ENCODE results near the gene CCK. TPM values are rescaled to one million over a fixed set of nuclear protein-coding genes. Genes with fewer than 3 reads are reported as not detected.
A peak's percentile ranks its signal among the peaks of the same experiment; 100 is the strongest.

The CCK gene
- total RNA-seq, 1 donor from 2014 or later: 1.1 TPM

- DNase-seq (ENCODE audit: low read depth) (no peak), FAIRE-seq (peak; percentile 40)
- H3K36me3 ChIP-seq (ENCODE audit: control insufficient read depth, insufficient read depth, low read length): no peaks in the 10 kb centered on the region
- no peaks in the 10 kb centered on the region for H3K27me3 ChIP-seq (ENCODE audit: control insufficient read depth, insufficient read depth, low read length)
- TF ChIP-seq, protein P1, sequence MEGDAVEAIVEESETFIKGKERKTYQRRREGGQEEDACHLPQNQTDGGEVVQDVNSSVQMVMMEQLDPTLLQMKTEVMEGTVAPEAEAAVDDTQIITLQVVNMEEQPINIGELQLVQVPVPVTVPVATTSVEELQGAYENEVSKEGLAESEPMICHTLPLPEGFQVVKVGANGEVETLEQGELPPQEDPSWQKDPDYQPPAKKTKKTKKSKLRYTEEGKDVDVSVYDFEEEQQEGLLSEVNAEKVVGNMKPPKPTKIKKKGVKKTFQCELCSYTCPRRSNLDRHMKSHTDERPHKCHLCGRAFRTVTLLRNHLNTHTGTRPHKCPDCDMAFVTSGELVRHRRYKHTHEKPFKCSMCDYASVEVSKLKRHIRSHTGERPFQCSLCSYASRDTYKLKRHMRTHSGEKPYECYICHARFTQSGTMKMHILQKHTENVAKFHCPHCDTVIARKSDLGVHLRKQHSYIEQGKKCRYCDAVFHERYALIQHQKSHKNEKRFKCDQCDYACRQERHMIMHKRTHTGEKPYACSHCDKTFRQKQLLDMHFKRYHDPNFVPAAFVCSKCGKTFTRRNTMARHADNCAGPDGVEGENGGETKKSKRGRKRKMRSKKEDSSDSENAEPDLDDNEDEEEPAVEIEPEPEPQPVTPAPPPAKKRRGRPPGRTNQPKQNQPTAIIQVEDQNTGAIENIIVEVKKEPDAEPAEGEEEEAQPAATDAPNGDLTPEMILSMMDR (IDR thresholded peaks at IDR 0.05; ENCODE audit: insufficient read depth, low read length, severe bottlenecking): no peak
- H3K4me3 ChIP-seq (ENCODE audit: low read depth, low read length): no peak overlapping the region
Measured at GRCh38 chr3:42301446-42302175, 35.6 kb upstream of the CCK start.

- no peaks in the 10 kb centered on the region for H3K36me3 ChIP-seq (ENCODE audit: control insufficient read depth, insufficient read depth, low read length)
- no peak for DNase-seq (ENCODE audit: low read depth)
- H3K27me3 ChIP-seq (ENCODE audit: control insufficient read depth, insufficient read depth, low read length): no peaks in the 10 kb centered on the region
- no peak overlapping the region for H3K4me3 ChIP-seq (ENCODE audit: low read depth, low read length)
- peak; percentile 36 for FAIRE-seq
- TF ChIP-seq, protein P1 (IDR thresholded peaks at IDR 0.05; ENCODE audit: insufficient read depth, low read length, severe bottlenecking): no peak
Measured at GRCh38 chr3:42300778-42301177, 34.8 kb upstream of the CCK start.

DNA sequence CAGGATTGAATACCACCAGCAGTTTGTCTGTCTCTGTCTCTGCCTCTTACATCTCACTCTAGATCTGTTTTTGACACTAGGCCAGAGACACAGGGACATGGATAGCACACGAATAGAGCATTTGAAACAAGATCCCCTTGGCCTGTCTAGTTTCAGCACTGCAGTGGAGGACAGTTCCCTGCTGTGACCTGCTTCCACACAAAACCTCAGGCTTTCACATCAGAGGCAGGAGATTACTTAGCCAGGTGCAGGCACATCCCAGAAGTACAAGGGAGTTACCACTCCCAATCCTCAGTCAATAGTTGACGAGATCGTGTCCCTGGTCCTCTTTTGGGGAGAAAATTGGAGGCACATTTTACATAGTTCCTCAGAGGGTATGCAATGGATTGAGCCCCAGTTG, 34.0 kb upstream of the CCK start:
- Histone ChIP-seq H3K27me3 (ENCODE audit: control insufficient read depth, insufficient read depth, low read length) (no peaks in the 10 kb centered on the region), H3K36me3 (ENCODE audit: control insufficient read depth, insufficient read depth, low read length) (no peaks in the 10 kb centered on the region), H3K4me3 (ENCODE audit: low read depth, low read length) (no peak overlapping the region)
- TF ChIP-seq, protein P1 (IDR thresholded peaks at IDR 0.05; ENCODE audit: insufficient read depth, low read length, severe bottlenecking): no peak
- FAIRE-seq (peak; percentile 89), DNase-seq (ENCODE audit: low read depth) (peak; percentile 46)

GRCh38 chr3:42298259-42298658, 32.3 kb upstream of the CCK start:
- H3K36me3 ChIP-seq (ENCODE audit: control insufficient read depth, insufficient read depth, low read length): no peaks in the 10 kb centered on the region
- TF ChIP-seq, protein P1 (IDR thresholded peaks at IDR 0.05; ENCODE audit: insufficient read depth, low read length, severe bottlenecking): no peak
- DNase-seq (ENCODE audit: low read depth) (no peak), FAIRE-seq (no peak)
- H3K27me3 ChIP-seq (ENCODE audit: control insufficient read depth, insufficient read depth, low read length): no peaks in the 10 kb centered on the region
- no peak overlapping the region for H3K4me3 ChIP-seq (ENCODE audit: low read depth, low read length)

DNA sequence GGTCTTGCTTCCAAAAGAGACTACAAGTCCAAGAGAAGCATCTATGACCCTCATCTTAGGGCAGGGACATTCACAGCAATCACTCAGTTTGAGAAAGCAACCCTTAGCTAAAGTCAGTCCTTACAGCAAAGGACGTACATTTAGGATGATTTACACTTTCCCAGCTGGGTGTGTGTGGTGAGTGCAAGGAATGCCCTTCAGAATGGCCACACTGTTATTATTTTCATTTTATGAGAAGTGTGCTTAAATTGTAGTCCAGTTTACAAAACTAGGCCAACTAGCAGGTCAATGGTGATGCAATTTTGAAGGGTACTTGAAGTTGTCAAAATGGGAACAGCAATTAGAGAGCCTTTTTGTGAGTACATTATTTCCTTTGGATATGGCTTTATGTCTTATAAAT, 26.0 kb upstream of the CCK start:
- Histone ChIP-seq H3K4me3 (ENCODE audit: low read depth, low read length) (no peak overlapping the region), H3K27me3 (ENCODE audit: control insufficient read depth, insufficient read depth, low read length) (no peaks in the 10 kb centered on the region), H3K36me3 (ENCODE audit: control insufficient read depth, insufficient read depth, low read length) (no peaks in the 10 kb centered on the region)
- no peak for FAIRE-seq
- TF ChIP-seq, protein P1 (IDR thresholded peaks at IDR 0.05; ENCODE audit: insufficient read depth, low read length, severe bottlenecking): no peak
- no peak for DNase-seq (ENCODE audit: low read depth)
